H1 (cell line): Measurements from ENCODE around the gene SPEN.
"Not testable (repeated sequence)": the region's sequence is repeated elsewhere in the genome, so short reads cannot be mapped to it uniquely, and the experiment has no call there.

ENCODE experiments used
- CBX8 ChIP-seq: fragments of 300-800, 300-1000 bp; sonication (generic); IDR thresholded peaks from 2 replicates; pipeline ENCODE4 v1.7.1; 2016; ENCODE audit warnings: low read depth, low read length, borderline replicate concordance
- EZH2 ChIP-seq: fragments of 200-600 bp; sonication (generic); IDR thresholded peaks from 2 replicates; pipeline ENCODE4 v1.7.1; 2012; ENCODE audit warnings: low read depth, mild to moderate bottlenecking, moderate library complexity, low read length, inconsistent platforms; ENCODE audit not compliant: severe bottlenecking
- GTF2F1 ChIP-seq: IDR thresholded peaks from 2 replicates; pipeline ENCODE4 v1.6.1; 2012; ENCODE audit warnings: low read depth, low read length, improper control_type of control experiment, borderline replicate concordance
- KDM5A ChIP-seq: fragments of 200-600 bp; IDR thresholded peaks from 2 replicates; pipeline ENCODE4 v1.7.1; 2012; ENCODE audit warnings: mild to moderate bottlenecking, low read length, inconsistent platforms, mixed read lengths
- RAD21 ChIP-seq, 2 experiments: IDR thresholded peaks in 1 of 2; conservative IDR thresholded peaks in 1 of 2; 2 replicates each; pipeline ENCODE4 v1.6.1; 2011; ENCODE audit warnings: low read depth in 2 of 2, low read length in 2 of 2, improper control_type of control experiment in 1 of 2, inconsistent platforms in 1 of 2, mild to moderate bottlenecking in 1 of 2, moderate library complexity in 1 of 2
- SIN3A ChIP-seq, 2 experiments: IDR thresholded peaks in 1 of 2; conservative IDR thresholded peaks in 1 of 2; 2 replicates each; pipeline ENCODE4 v1.6.1; 2011 to 2012; ENCODE audit warnings: low read length in 2 of 2, improper control_type of control experiment in 1 of 2, low read depth in 1 of 2, mild to moderate bottlenecking in 1 of 2
- SRF ChIP-seq: IDR thresholded peaks from 2 replicates; pipeline ENCODE4 v1.6.1; 2011; ENCODE audit warnings: mild to moderate bottlenecking, low read depth, low read length, moderate library complexity
- SUZ12 ChIP-seq: fragments of 200-600 bp; sonication (generic); IDR thresholded peaks from 2 replicates; pipeline ENCODE4 v1.6.1; 2012; ENCODE audit warnings: mild to moderate bottlenecking, inconsistent platforms, low read length, moderate library complexity, mixed read lengths
- TBP ChIP-seq: IDR thresholded peaks from 2 replicates; pipeline ENCODE4 v1.6.1; 2011; ENCODE audit warnings: low read depth, low read length, improper control_type of control experiment
- TCF12 ChIP-seq: IDR thresholded peaks from 2 replicates; pipeline ENCODE4 v1.6.1; 2011; ENCODE audit warnings: low read depth, mild to moderate bottlenecking, low read length
- YY1 ChIP-seq: IDR thresholded peaks from 2 replicates; pipeline ENCODE4 v1.6.1; 2011; ENCODE audit warnings: low read depth, mild to moderate bottlenecking, low read length
- TF ChIP-seq, protein P1 (sequence below), 3 experiments: IDR thresholded peaks; 1 replicate in 2 of 3; 2 replicates in 1 of 3; pipeline versions ENCODE4 v1.5.1 to v1.6.1; 2011; ENCODE audit warnings: low read length in 3 of 3, mild to moderate bottlenecking in 3 of 3, inconsistent platforms in 2 of 3, low read depth in 1 of 3, moderate library complexity in 1 of 3; ENCODE audit not compliant: insufficient read depth in 1 of 3; ENCODE audit errors: control extremely low read depth in 1 of 3
- TF ChIP-seq, protein P2 (sequence below): IDR thresholded peaks from 2 replicates; pipeline ENCODE4 v1.6.1; 2012; ENCODE audit warnings: inconsistent platforms

DNA sequence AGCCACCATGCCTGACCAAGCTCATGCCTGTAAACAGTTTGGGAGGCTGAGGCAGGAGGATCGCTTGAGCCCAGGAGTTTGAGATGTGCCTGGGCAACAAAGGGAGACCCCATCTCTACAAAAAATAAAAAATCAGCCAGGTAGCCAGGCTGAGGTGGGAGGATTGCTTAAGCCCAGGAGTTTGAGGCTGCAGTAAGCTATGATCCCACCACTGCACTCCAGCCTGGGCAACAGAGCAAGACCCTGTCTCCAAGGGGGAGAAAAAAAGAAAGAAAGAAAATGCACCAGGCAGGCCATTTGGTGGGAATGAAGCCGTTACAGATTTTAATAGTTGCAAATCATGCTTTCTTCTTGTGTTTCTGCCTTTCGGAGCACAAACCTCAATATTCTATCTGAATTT is 66.1 kb downstream of the SPEN start:
- not testable (repeated sequence) for TF ChIP-seq SUZ12; TCF12; TBP; RAD21 (IDR thresholded peaks at IDR 0.05 in 1 of 2, conservative IDR thresholded peaks at IDR 0.05 in 1 of 2; ENCODE audit: low read depth in 2 of 2, low read length in 2 of 2); EZH2; SRF; CBX8; KDM5A; YY1; SIN3A (conservative IDR thresholded peaks at IDR 0.05 in 1 of 2, IDR thresholded peaks at IDR 0.05 in 1 of 2; ENCODE audit: low read depth in 1 of 2, low read length in 2 of 2); GTF2F1
- TF ChIP-seq, protein P1, sequence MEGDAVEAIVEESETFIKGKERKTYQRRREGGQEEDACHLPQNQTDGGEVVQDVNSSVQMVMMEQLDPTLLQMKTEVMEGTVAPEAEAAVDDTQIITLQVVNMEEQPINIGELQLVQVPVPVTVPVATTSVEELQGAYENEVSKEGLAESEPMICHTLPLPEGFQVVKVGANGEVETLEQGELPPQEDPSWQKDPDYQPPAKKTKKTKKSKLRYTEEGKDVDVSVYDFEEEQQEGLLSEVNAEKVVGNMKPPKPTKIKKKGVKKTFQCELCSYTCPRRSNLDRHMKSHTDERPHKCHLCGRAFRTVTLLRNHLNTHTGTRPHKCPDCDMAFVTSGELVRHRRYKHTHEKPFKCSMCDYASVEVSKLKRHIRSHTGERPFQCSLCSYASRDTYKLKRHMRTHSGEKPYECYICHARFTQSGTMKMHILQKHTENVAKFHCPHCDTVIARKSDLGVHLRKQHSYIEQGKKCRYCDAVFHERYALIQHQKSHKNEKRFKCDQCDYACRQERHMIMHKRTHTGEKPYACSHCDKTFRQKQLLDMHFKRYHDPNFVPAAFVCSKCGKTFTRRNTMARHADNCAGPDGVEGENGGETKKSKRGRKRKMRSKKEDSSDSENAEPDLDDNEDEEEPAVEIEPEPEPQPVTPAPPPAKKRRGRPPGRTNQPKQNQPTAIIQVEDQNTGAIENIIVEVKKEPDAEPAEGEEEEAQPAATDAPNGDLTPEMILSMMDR (IDR thresholded peaks at IDR 0.05; ENCODE audit: control extremely low read depth in 1 of 3, insufficient read depth in 1 of 3, low read depth in 1 of 3, low read length in 3 of 3), result not testable (repeated sequence)
- TF ChIP-seq, protein P2, sequence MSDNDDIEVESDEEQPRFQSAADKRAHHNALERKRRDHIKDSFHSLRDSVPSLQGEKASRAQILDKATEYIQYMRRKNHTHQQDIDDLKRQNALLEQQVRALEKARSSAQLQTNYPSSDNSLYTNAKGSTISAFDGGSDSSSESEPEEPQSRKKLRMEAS, result not testable (repeated sequence)
